ENCODE results near the gene LRP8. TPM values are rescaled to one million over a fixed set of nuclear protein-coding genes. Genes with fewer than 3 reads are reported as not detected.

LRP8 gene
- total and polyA plus RNA-seq, 2 of the 13 experiments (the other 11 are each of a cell fraction or from before 2014, with no cell fraction given): 17.3 to 17.4 TPM

DNA sequence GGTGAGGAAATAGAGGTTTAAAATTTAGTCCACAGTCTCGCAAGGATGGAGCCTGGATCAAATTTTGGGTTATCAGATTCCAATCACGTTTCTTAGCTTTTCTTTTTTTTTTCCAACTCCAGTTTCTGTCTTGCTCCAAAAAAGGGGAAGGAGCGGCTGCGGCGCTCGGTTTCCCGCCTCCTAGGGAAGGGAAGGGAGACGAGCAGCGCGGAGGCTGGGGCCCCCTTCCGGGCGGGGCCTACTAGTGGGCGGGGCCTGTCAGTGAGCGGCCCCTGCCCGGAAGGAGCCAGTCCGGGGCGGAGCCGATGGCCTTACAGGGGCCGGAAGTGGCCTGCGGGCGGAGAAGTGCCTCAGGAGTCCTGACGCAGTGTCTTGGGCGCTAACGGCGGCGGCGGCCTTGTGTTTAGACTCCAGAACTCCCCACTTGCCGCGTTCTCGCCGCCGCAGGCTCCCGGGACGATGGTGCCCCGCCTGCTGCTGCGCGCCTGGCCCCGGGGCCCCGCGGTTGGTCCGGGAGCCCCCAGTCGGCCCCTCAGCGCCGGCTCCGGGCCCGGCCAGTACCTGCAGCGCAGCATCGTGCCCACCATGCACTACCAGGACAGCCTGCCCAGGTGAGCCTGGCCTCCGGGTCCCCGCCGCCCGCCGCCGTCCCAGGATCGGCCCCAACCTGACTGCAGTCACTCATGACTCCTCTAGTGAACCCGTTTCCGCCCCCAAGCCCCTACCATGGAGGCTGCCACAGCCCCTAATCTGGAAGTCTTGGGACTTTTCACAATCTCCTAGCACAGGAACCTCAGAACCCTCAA lies 131.2 kb downstream of the LRP8 start, which contains the start of gene CPT2 (continued):
- TF ChIP-seq, protein P1, sequence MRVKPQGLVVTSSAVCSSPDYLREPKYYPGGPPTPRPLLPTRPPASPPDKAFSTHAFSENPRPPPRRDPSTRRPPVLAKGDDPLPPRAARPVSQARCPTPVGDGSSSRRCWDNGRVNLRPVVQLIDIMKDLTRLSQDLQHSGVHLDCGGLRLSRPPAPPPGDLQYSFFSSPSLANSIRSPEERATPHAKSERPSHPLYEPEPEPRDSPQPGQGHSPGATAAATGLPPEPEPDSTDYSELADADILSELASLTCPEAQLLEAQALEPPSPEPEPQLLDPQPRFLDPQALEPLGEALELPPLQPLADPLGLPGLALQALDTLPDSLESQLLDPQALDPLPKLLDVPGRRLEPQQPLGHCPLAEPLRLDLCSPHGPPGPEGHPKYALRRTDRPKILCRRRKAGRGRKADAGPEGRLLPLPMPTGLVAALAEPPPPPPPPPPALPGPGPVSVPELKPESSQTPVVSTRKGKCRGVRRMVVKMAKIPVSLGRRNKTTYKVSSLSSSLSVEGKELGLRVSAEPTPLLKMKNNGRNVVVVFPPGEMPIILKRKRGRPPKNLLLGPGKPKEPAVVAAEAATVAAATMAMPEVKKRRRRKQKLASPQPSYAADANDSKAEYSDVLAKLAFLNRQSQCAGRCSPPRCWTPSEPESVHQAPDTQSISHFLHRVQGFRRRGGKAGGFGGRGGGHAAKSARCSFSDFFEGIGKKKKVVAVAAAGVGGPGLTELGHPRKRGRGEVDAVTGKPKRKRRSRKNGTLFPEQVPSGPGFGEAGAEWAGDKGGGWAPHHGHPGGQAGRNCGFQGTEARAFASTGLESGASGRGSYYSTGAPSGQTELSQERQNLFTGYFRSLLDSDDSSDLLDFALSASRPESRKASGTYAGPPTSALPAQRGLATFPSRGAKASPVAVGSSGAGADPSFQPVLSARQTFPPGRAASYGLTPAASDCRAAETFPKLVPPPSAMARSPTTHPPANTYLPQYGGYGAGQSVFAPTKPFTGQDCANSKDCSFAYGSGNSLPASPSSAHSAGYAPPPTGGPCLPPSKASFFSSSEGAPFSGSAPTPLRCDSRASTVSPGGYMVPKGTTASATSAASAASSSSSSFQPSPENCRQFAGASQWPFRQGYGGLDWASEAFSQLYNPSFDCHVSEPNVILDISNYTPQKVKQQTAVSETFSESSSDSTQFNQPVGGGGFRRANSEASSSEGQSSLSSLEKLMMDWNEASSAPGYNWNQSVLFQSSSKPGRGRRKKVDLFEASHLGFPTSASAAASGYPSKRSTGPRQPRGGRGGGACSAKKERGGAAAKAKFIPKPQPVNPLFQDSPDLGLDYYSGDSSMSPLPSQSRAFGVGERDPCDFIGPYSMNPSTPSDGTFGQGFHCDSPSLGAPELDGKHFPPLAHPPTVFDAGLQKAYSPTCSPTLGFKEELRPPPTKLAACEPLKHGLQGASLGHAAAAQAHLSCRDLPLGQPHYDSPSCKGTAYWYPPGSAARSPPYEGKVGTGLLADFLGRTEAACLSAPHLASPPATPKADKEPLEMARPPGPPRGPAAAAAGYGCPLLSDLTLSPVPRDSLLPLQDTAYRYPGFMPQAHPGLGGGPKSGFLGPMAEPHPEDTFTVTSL (CRISPR knock-in tag; IDR thresholded peaks at IDR 0.05; ENCODE audit: borderline replicate concordance): no peak; the same call in 1 of the 2 replicates
- TF ChIP-seq ZNF562 (CRISPR knock-in tag; IDR thresholded peaks at IDR 0.05; ENCODE audit: borderline replicate concordance) (no peak), NFATC3 (CRISPR knock-in tag; IDR thresholded peaks at IDR 0.05) (no peak), RBAK (CRISPR knock-in tag; IDR thresholded peaks at IDR 0.05) (no peak), KLF9 (CRISPR knock-in tag; IDR thresholded peaks at IDR 0.05; ENCODE audit: low read depth) (no peak), ZNF850 (CRISPR knock-in tag; conservative IDR thresholded peaks at IDR 0.05) (no peak), ETV6 (CRISPR knock-in tag; conservative IDR thresholded peaks at IDR 0.05) (no peak), NFRKB (IDR thresholded peaks at IDR 0.05) (no peak), SMARCE1 (IDR thresholded peaks at IDR 0.05; ENCODE audit: borderline replicate concordance) (no peak), ZNF616 (CRISPR knock-in tag; IDR thresholded peaks at IDR 0.05; ENCODE audit: low read depth) (0 out of 2 replicates have a peak, but pooled peaks have one; percentile 46)
- TF ChIP-seq, protein P2, sequence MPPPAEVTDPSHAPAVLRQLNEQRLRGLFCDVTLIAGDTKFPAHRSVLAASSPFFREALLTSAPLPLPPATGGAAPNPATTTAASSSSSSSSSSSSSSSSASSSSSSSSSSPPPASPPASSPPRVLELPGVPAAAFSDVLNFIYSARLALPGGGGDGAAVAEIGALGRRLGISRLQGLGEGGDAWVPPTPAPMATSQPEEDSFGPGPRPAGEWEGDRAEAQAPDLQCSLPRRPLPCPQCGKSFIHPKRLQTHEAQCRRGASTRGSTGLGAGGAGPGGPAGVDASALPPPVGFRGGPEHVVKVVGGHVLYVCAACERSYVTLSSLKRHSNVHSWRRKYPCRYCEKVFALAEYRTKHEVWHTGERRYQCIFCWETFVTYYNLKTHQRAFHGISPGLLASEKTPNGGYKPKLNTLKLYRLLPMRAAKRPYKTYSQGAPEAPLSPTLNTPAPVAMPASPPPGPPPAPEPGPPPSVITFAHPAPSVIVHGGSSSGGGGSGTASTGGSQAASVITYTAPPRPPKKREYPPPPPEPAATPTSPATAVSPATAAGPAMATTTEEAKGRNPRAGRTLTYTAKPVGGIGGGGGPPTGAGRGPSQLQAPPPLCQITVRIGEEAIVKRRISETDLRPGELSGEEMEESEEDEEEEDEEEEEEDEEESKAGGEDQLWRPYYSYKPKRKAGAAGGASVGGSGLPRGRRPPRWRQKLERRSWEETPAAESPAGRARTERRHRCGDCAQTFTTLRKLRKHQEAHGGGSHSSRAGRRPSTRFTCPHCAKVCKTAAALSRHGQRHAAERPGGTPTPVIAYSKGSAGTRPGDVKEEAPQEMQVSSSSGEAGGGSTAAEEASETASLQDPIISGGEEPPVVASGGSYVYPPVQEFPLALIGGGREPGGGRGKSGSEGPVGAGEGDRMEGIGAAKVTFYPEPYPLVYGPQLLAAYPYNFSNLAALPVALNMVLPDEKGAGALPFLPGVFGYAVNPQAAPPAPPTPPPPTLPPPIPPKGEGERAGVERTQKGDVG (CRISPR knock-in tag; IDR thresholded peaks at IDR 0.05; ENCODE audit: borderline replicate concordance): no peak
- TF ChIP-seq, protein P3, sequence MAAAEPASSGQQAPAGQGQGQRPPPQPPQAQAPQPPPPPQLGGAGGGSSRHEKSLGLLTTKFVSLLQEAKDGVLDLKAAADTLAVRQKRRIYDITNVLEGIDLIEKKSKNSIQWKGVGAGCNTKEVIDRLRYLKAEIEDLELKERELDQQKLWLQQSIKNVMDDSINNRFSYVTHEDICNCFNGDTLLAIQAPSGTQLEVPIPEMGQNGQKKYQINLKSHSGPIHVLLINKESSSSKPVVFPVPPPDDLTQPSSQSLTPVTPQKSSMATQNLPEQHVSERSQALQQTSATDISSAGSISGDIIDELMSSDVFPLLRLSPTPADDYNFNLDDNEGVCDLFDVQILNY (CRISPR knock-in tag; conservative IDR thresholded peaks at IDR 0.05): peak; percentile 28; the same call in 1 of the 2 replicates
- TF ChIP-seq, protein P4, sequence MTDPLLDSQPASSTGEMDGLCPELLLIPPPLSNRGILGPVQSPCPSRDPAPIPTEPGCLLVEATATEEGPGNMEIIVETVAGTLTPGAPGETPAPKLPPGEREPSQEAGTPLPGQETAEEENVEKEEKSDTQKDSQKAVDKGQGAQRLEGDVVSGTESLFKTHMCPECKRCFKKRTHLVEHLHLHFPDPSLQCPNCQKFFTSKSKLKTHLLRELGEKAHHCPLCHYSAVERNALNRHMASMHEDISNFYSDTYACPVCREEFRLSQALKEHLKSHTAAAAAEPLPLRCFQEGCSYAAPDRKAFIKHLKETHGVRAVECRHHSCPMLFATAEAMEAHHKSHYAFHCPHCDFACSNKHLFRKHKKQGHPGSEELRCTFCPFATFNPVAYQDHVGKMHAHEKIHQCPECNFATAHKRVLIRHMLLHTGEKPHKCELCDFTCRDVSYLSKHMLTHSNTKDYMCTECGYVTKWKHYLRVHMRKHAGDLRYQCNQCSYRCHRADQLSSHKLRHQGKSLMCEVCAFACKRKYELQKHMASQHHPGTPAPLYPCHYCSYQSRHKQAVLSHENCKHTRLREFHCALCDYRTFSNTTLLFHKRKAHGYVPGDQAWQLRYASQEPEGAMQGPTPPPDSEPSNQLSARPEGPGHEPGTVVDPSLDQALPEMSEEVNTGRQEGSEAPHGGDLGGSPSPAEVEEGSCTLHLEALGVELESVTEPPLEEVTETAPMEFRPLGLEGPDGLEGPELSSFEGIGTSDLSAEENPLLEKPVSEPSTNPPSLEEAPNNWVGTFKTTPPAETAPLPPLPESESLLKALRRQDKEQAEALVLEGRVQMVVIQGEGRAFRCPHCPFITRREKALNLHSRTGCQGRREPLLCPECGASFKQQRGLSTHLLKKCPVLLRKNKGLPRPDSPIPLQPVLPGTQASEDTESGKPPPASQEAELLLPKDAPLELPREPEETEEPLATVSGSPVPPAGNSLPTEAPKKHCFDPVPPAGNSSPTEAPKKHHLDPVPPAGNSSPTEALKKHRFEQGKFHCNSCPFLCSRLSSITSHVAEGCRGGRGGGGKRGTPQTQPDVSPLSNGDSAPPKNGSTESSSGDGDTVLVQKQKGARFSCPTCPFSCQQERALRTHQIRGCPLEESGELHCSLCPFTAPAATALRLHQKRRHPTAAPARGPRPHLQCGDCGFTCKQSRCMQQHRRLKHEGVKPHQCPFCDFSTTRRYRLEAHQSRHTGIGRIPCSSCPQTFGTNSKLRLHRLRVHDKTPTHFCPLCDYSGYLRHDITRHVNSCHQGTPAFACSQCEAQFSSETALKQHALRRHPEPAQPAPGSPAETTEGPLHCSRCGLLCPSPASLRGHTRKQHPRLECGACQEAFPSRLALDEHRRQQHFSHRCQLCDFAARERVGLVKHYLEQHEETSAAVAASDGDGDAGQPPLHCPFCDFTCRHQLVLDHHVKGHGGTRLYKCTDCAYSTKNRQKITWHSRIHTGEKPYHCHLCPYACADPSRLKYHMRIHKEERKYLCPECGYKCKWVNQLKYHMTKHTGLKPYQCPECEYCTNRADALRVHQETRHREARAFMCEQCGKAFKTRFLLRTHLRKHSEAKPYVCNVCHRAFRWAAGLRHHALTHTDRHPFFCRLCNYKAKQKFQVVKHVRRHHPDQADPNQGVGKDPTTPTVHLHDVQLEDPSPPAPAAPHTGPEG (CRISPR knock-in tag; IDR thresholded peaks at IDR 0.05): no peak
